ENCODE data around the gene PHF2.

GRCh38 chr9:93533863-93534262 is 42.5 kb upstream of the PHF2 start:
- TF ChIP-seq CTCF (IDR thresholded peaks at IDR 0.05) (no peak), POLR2AphosphoS5 (IDR thresholded peaks at IDR 0.05; ENCODE audit: insufficient read depth in 1 of 2, low read depth in 1 of 2) (no peak)

Measured in vagina (tissue), 2 donors.